Thyroid gland (tissue), 4 donors: Measurements from ENCODE around the gene CCM2.

Source experiments
- POLR2A ChIP-seq, 2 donors: fragments of 450-650 bp; IDR thresholded peaks; one replicate each; pipeline ENCODE4 v1.6.1; 2017; ENCODE audit warnings: antibody characterized with exemption in 2 of 2, mild to moderate bottlenecking in 2 of 2, moderate library complexity in 1 of 2
- TF ChIP-seq, protein P1 (sequence below), 6 experiments: fragments of 200-600 bp in 3 of 6; fragments of 450-650 bp in 3 of 6; sonication (generic) in 3 of 6; IDR thresholded peaks; one replicate each; pipeline ENCODE4 v1.5.1; 2016 to 2019; ENCODE audit warnings: antibody characterized with exemption in 6 of 6, mild to moderate bottlenecking in 2 of 6, inconsistent platforms in 1 of 6, moderate library complexity in 1 of 6

DNA sequence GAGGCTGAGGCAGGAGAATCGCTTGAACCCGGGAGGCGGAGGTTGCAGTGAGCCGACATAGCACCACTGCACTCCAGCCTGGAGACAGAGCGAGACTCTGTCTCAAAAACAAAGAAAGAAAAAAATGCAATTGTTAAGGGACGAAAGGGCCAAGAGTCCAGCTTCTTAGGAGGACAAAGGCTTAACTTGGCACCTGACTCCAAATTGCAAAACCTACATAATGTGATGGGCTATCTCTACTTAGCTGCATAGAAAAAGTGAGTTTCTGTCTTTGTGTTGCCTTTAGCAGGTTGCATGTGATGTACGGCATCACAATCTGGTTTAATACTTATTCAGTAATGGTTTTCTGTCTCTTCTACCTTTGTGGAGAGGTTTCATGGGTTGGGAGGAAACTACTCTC lies 12.5 kb upstream of the CCM2 start:
- TF ChIP-seq, protein P1, sequence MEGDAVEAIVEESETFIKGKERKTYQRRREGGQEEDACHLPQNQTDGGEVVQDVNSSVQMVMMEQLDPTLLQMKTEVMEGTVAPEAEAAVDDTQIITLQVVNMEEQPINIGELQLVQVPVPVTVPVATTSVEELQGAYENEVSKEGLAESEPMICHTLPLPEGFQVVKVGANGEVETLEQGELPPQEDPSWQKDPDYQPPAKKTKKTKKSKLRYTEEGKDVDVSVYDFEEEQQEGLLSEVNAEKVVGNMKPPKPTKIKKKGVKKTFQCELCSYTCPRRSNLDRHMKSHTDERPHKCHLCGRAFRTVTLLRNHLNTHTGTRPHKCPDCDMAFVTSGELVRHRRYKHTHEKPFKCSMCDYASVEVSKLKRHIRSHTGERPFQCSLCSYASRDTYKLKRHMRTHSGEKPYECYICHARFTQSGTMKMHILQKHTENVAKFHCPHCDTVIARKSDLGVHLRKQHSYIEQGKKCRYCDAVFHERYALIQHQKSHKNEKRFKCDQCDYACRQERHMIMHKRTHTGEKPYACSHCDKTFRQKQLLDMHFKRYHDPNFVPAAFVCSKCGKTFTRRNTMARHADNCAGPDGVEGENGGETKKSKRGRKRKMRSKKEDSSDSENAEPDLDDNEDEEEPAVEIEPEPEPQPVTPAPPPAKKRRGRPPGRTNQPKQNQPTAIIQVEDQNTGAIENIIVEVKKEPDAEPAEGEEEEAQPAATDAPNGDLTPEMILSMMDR (IDR thresholded peaks at IDR 0.05): no peak
- no peak for TF ChIP-seq POLR2A (IDR thresholded peaks at IDR 0.05)
